Measurements from ENCODE around the gene MDH1.

GRCh38 chr2:63649829-63650228, 61.1 kb downstream of the MDH1 start:
- no peak for TF ChIP-seq CTCF (conservative IDR thresholded peaks at IDR 0.05 in 1 of 2, IDR thresholded peaks at IDR 0.05 in 1 of 2; ENCODE audit: low read depth in 1 of 2, low read length in 2 of 2)
- TF ChIP-seq EZH2 (IDR thresholded peaks at IDR 0.05; ENCODE audit: low read length, missing control alignments): no peak
